ENCODE data around the gene RAB37. TPM values are rescaled to one million over a fixed set of nuclear protein-coding genes. Genes with fewer than 3 reads are reported as not detected.

The RAB37 gene
- total RNA-seq, 3 donors from 2014 or later: 0.29 to 0.98 (median 0.33) TPM

GRCh38 chr17:74733365-74734122 is 3.5 kb upstream of the RAB37 start:
- H3K36me3 Mint-ChIP-seq (ENCODE audit: insufficient read depth): no peaks in the 10 kb centered on the region
- no peak overlapping the region for H3K4me3 Mint-ChIP-seq
- peaks cover 33% of the 10 kb centered on the region for H3K4me1 Mint-ChIP-seq (ENCODE audit: low read depth)
- ATAC-seq: no peak
- H3K9me3 Mint-ChIP-seq: no peaks in the 10 kb centered on the region
- H3K27me3 Mint-ChIP-seq (ENCODE audit: low read depth): no peaks in the 10 kb centered on the region
- DNase-seq: no peak

DNA sequence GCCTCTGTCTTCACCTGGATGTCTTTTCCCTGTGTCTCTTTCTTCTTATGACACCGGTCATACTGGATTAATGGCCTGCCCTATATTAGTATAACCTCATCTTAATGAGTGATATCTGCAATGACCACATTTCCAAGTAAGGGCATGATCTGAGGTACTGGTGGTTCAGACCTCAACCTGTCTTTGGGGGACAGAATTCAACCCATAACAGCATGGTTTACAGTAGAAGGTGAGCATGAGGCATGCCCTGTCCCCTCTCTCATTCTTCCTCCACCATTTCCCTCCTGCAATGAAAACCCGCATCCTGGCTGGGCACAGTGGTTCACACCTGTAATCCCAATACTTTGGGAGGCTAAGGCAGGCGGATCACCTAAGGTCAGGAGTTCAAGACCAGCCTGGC is 2.8 kb upstream of the RAB37 start:
- Mint-ChIP-seq H3K4me1 (ENCODE audit: low read depth) (peaks cover 40% of the 10 kb centered on the region), H3K36me3 (ENCODE audit: insufficient read depth) (no peaks in the 10 kb centered on the region), H3K27me3 (ENCODE audit: low read depth) (no peaks in the 10 kb centered on the region), H3K9me3 (no peaks in the 10 kb centered on the region), H3K4me3 (no peak overlapping the region)
- ATAC-seq (no peak), DNase-seq (no peak)

GRCh38 chr17:74737299-74738050 is 419 bp downstream of the RAB37 start:
- no peaks in the 10 kb centered on the region for H3K36me3 Mint-ChIP-seq (ENCODE audit: insufficient read depth)
- peak overlapping the region; percentile 84 for H3K4me3 Mint-ChIP-seq
- no peaks in the 10 kb centered on the region for H3K9me3 Mint-ChIP-seq
- H3K4me1 Mint-ChIP-seq (ENCODE audit: low read depth): peaks cover 55% of the 10 kb centered on the region
- peak; percentile 23 to 29 for ATAC-seq
- no peak for DNase-seq
- H3K27me3 Mint-ChIP-seq (ENCODE audit: low read depth): no peaks in the 10 kb centered on the region

DNA sequence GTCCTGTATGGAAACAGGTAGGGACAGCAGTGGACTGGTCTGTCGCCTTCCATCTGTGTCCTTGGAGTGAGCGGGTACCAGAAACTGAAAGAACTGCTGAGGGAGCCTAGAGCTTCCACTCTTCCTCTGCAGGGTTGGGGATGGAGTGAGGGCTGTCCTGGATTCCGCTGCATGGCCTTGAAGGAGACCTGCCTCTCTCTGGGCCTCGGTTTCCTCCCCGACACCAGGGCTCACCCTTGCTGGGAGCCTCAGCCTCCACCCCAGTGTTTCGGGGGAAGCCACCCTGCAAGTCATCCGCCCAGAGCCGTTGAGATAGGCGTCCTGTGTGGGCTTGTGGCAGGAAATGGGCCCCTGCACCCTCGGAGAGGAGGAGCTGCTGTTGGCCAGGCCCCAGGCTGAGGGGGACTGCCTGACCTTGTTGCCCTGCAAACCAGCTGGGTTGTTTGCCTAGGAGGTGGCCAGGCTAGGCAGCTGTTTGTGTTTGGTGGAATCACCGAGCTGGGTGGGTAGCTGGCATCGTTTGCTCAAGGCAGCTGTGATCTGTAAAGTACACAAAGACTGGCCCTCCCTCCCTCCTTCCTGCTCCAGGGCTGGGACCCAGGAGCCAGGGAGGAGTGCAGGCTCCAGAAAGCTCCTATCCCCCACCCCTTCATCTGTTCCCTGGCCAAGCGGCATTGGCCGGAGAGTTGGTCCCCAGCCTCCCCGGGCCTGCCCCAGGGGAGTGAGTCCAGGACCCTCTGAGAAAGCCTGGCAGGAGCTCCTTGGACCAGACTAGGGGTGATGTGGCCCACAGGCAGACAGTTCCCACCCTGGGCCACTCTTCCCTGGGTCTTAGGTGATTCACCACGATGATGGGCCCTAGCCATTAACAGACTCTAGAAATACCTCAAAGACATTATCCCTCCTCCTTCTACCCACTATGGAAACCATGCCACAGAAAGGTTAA is 1.3 kb downstream of the RAB37 start:
- ATAC-seq (peak; percentile 76 to 79), DNase-seq (peak; percentile 61)
- peak overlapping the region; percentile 84 for H3K4me3 Mint-ChIP-seq
- H3K4me1 Mint-ChIP-seq (ENCODE audit: low read depth): peaks cover 64% of the 10 kb centered on the region
- H3K36me3 Mint-ChIP-seq (ENCODE audit: insufficient read depth): no peaks in the 10 kb centered on the region
- H3K27me3 Mint-ChIP-seq (ENCODE audit: low read depth): no peaks in the 10 kb centered on the region
- no peaks in the 10 kb centered on the region for H3K9me3 Mint-ChIP-seq

DNA sequence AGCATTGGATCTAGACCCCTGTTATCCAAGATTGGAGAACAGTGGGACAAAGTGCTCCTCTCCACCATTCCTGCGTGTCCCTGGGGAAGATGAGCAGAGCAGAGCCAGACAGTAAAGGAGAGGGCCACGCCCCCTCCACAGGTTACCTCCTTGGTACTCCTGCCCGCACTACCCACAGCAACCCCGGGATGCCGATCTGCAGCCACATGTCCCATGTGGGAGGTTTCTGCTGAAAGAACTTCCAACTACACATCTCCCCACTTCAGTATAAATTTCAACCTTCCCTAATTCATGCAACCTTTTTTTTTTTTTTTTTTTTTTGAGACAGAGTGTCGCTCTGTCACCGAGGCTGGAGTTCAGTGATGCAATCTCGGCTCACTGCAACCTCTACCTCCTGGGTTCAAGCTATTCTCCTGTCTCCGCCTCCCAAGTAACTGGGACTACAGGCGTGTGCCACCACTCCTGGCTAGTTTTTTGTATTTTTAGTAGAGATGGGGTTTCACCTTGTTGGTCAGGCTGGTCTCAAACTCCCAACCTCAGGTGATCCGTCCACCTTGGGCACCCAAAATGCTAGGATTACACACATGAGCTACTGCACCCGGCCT is 2.3 kb downstream of the RAB37 start:
- no peak for DNase-seq
- peak overlapping the region; percentile 84 for H3K4me3 Mint-ChIP-seq
- H3K9me3 Mint-ChIP-seq: no peaks in the 10 kb centered on the region

DNA sequence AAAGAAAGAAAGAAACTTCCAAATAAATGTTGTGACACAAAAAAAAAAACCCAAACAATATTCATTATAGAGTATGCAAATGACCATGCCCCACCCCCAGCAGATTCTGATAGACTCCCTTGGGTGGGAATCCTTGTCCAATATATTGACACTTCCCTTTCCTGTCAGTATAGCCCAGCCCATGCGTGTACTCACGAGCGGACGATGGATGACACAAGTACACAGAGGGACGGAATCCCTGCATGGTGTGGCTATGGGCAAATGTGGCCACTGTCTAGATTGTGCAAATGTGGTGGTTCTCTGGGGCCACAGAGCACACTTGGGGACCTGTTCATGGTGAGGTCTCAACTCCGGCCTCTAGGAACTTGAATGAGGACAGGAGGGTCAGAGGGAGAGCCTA is 3.1 kb downstream of the RAB37 start:
- no peak overlapping the region for H3K4me3 Mint-ChIP-seq
- peaks cover 80% of the 10 kb centered on the region for H3K4me1 Mint-ChIP-seq (ENCODE audit: low read depth)

More for the DNA sequence above, 2.3 kb downstream of the RAB37 start:
- no peak for ATAC-seq
- Mint-ChIP-seq H3K4me1 (ENCODE audit: low read depth) (peaks cover 74% of the 10 kb centered on the region), H3K27me3 (ENCODE audit: low read depth) (no peaks in the 10 kb centered on the region), H3K36me3 (ENCODE audit: insufficient read depth) (no peaks in the 10 kb centered on the region)

DNA sequence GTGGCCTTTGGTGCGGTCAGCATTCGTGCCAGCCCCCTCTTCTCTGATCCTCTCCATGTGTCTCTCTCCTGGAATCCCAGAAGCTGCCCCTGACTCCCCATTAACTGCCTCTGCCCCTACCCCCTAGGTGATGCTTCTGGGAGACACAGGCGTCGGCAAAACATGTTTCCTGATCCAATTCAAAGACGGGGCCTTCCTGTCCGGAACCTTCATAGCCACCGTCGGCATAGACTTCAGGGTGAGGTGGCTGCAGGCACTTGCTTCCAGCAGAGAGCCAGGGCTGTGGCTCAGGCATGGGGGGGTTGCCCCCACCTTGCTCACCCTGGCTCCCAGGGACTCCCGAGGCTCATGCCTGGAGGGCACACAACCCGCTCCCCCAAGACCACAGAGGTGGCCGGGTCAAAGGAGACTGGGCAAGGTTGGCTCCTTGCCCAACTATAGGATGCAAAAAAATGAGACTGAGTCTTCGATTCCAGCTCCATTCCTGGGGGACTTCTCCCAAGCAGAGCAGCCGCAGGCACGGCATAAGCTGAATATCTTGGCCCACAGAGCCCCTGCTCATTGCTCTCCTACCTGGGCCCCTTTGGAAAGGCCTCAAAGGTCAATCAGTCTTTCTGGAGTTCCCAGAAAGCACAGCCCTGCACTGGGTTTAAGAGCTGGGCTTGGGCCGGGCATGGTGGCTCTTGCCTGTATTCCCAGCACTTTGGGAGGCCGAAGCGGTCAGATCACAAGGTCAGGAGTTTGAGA is 3.8 kb downstream of the RAB37 start:
- DNase-seq: no peak
- H3K27me3 Mint-ChIP-seq (ENCODE audit: low read depth): no peaks in the 10 kb centered on the region
- no peak overlapping the region for H3K4me3 Mint-ChIP-seq

More for the DNA sequence above, 3.1 kb downstream of the RAB37 start:
- ATAC-seq: no peak
- Mint-ChIP-seq H3K9me3 (no peaks in the 10 kb centered on the region), H3K36me3 (ENCODE audit: insufficient read depth) (no peaks in the 10 kb centered on the region), H3K27me3 (ENCODE audit: low read depth) (no peaks in the 10 kb centered on the region)
- DNase-seq: no peak

GRCh38 chr17:74742153-74742515 is 5.1 kb downstream of the RAB37 start:
- H3K36me3 Mint-ChIP-seq (ENCODE audit: insufficient read depth): no peaks in the 10 kb centered on the region
- H3K27me3 Mint-ChIP-seq (ENCODE audit: low read depth): no peaks in the 10 kb centered on the region
- ATAC-seq (peak; percentile 8 to 11), DNase-seq (no peak)
- H3K4me1 Mint-ChIP-seq (ENCODE audit: low read depth): peaks cover 83% of the 10 kb centered on the region
- H3K9me3 Mint-ChIP-seq: no peaks in the 10 kb centered on the region
- H3K4me3 Mint-ChIP-seq: peak overlapping the region; percentile 50

More for the DNA sequence above, 3.8 kb downstream of the RAB37 start:
- Mint-ChIP-seq H3K4me1 (ENCODE audit: low read depth) (peaks cover 80% of the 10 kb centered on the region), H3K9me3 (no peaks in the 10 kb centered on the region), H3K36me3 (ENCODE audit: insufficient read depth) (no peaks in the 10 kb centered on the region)
- ATAC-seq: no peak

- DNase-seq: no peak
- Mint-ChIP-seq H3K9me3 (no peaks in the 10 kb centered on the region), H3K27me3 (ENCODE audit: low read depth) (no peaks in the 10 kb centered on the region), H3K4me1 (ENCODE audit: low read depth) (peaks cover 84% of the 10 kb centered on the region), H3K4me3 (peak overlapping the region; percentile 3), H3K36me3 (ENCODE audit: insufficient read depth) (no peaks in the 10 kb centered on the region)
- no peak for ATAC-seq
Measured at GRCh38 chr17:74742978-74743545, 6.0 kb downstream of the RAB37 start.

GRCh38 chr17:74743755-74744154 is 6.7 kb downstream of the RAB37 start:
- no peak for ATAC-seq
- DNase-seq: no peak
- Mint-ChIP-seq H3K9me3 (no peaks in the 10 kb centered on the region), H3K27me3 (ENCODE audit: low read depth) (no peaks in the 10 kb centered on the region), H3K4me3 (no peak overlapping the region), H3K36me3 (ENCODE audit: insufficient read depth) (no peaks in the 10 kb centered on the region), H3K4me1 (ENCODE audit: low read depth) (peaks cover 77% of the 10 kb centered on the region)

DNA sequence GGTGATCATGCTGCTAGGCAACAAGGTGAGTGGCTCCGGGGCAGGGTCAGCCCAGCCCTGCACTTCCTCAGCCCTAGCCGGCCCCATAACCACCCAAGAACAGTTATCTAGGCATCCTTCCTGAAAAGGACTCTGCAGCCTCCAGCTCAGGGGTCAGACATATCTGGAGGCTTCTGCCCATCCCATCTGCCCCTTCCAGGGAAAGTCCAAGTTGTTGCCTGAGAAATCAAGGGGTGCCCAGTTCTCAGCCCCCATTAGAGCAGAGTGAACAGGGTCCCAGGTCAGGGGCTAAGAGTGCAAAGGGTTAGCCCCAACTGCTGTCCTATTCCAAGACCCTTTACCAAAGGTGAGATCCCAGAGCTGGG is 7.3 kb downstream of the RAB37 start:
- Mint-ChIP-seq H3K4me1 (ENCODE audit: low read depth) (peaks cover 71% of the 10 kb centered on the region), H3K27me3 (ENCODE audit: low read depth) (no peaks in the 10 kb centered on the region), H3K4me3 (no peak overlapping the region), H3K9me3 (no peaks in the 10 kb centered on the region), H3K36me3 (ENCODE audit: insufficient read depth) (no peaks in the 10 kb centered on the region)
- ATAC-seq: no peak
- no peak for DNase-seq

GRCh38 chr17:74744714-74745547 is 7.9 kb downstream of the RAB37 start:
- H3K36me3 Mint-ChIP-seq (ENCODE audit: insufficient read depth): no peaks in the 10 kb centered on the region
- H3K4me3 Mint-ChIP-seq: peak overlapping the region; percentile 47
- H3K4me1 Mint-ChIP-seq (ENCODE audit: low read depth): peaks cover 69% of the 10 kb centered on the region
- no peaks in the 10 kb centered on the region for H3K27me3 Mint-ChIP-seq (ENCODE audit: low read depth)
- no peaks in the 10 kb centered on the region for H3K9me3 Mint-ChIP-seq
- DNase-seq (peak; percentile 81), ATAC-seq (peak in 1 of 2 donors; percentile 7)
